ENCODE data around the gene KCNK5.

KCNK5 gene

DNA sequence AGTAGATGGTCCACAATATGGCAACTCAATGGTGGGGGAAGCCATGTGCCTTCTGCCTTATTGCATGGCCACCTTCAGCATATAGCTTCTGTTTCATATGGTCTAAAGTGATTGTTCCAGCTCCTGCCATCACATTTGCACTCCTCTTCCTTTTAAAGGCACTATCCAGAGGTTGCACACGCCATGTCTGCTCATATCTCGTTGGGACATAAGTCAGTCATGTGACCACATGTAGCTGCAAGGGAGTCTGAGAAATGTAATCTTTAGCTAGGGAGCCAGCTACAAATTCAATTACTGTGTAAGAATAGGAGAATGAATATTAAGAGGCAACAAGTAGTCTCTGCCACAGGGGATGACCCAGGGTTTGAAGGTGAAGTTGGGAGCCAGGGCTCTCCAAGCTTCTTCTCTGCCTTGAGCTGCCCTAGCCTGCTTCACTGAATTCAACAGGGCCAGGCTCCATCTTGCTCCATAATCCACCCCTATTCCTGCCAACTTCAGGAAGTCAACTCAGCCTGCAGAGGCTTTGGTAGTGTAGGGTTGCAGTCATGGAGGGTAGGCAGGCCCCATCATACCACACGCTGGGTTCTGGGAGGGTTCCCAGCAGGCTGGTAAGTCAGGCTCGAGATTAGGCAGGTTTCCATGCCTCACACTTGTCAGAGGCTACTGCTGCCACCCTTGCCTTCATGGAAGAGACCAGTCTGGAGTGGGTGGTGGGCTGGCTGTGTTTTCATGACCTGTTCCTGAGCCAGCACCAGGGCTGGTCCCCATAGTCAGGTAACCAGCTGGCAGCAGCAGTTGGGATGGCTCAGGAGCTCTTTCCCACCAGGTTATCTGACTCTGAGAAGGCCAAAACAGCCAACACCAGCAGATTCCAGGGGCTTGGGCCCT lies 57.5 kb downstream of the KCNK5 start:
- DNase-seq (ENCODE audit: low spot score), result no peak

DNA sequence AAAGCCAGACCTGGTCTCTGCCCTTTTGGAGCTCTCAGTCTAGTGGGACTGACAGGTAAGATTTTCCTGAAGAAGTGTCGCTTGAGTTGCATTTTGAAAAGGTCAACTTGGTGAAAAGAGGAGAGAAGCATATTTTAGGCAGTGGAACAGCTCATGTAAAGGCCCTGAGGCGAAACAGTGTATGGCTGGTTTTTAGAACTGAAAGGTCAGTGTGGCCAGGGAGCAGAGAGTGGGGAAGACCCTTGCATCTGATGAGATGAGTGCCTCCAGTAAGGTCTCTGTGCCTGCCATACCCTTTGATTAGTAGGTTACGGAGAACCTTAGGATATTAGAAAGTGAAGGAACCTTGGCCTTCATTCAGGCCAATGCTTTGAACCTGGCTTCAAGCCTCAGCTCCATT lies 58.4 kb downstream of the KCNK5 start:
- DNase-seq (ENCODE audit: low spot score), result no peak

DNA sequence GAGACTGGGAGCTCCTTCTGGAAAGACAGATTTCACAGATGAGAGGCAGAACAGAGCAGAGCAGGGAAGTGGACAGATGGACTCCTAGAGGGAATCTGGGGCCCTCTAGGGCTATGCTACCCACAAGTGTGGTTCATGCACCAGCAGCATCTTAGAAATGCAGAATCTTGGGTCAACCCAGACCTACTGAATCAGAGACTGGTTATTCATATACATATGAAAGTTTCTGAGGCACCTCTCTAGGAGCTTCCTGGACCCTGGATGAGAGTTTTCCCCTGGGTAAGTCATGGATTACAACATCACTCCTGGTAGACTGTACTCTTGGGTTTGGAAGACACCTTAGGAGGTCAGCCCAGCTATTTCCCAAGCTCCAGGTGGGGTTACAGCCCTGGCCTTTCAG lies 58.9 kb downstream of the KCNK5 start:
- no peak for DNase-seq (ENCODE audit: low spot score)

DNA sequence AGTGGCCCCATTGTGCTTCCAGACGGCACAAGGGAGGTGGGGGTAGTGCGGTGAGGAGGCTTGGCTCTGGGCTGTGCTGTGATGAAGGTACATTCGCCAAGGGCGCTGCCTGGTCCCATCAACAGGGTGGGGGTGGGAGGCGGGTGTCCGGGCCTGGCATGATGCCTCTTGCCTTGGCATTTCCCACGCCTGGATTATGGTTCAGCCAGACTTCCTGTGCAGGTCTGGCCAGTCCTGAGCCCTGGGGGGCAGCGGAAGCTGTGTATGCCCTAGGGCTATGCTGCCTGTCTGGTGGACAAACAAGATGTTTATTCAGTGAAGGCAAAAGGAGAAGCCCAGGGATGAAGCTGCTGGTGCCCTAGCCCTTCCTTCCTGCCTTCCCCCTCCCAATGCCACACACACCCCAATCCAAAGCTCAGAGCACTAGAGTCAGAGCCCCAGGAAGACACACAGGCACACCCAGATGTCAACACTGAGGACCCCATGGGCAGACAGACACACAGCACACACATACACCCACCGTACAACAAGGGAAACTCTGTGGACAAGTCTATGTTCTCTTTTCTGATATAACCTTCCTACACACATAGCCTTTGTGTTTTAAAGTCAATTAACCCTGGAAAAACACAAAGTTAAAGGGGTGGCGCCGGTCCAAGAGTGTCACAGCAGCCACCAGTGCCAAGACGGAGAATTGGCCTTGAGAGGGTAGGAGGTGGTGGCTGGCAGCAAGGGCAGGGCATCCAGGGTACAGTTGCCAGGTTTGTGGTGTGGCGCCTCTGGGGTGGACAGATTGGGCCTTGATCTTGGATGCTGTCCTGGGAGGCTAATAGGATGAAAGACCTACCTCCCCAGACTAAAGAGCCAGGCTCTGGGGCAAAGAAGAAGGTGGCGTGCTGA lies 59.6 kb downstream of the KCNK5 start:
- DNase-seq (ENCODE audit: low spot score), result no peak

DNA sequence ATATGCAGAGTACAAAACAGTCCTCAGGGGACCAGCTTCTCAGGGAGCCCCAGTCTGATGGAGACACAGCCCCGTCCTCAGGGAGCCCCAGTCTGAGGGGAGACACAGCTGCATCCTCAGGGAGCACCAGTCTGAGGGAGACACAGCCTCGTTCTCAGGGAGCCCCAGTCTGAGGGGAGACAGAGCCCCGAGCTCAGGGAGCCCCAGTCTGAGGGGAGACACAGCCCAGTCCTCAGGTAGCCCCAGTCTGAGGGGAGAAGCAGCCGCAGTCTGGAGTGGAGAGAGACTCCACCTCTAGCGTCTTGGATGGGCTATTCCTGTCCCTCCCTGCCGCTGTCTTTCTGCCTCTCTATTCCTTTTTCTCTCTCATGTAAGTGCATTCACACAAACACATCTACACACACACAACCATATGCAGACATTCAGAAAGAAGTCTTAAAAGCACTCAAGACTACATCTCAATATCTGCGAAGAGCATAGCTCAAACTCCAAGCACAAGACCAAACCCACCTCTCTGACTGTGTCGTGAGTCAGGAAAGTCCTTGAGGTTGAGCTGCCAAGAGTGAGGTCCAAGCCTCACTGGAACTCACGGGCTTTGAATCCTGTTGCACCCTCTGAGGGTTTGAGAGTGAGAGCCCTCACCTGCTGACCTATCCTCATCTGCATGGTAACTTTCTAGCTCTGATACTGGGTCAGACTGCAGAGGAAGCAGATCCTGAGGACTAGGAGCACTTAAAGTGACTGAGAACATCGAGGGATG lies 61.2 kb downstream of the KCNK5 start:
- DNase-seq (ENCODE audit: low spot score), result no peak

DNA sequence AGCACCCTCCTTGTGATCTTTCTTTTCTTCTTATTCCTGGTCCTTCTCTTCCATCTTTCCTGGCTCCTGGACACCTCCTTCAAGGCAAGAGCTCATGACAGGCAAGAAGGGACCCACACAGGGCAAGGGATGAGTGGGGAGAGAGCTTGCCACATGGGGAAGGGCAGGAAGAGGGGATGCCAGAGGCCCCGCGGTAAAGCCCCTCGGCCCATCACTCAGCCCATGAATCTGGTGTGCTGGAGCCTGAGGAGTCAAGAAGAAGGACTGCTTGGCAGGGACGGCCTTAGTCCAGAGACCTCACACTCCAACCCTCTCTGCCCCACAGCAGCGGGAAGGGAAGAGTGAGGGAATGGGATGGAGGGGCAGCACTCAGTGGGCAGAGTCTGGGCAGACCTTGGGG lies 62.0 kb downstream of the KCNK5 start:
- DNase-seq (ENCODE audit: low spot score), result no peak

DNA sequence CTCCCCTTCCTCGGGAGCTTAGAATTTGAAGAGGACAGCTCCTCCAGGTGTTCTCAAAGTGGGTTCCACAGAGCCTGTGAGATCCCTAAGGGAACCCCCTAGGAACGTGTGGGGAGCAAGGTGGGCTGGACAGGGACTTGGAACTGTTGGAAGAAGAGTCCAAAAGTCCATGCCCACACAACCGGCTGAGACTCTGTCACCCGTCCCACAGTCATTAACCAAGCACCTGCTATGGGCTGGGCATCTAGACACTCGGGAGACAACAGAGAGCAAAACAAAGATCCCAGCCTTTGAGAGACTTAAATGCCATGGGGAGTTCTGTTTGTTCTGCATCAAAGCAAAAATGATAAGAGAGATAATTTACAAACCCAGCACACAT lies 62.4 kb downstream of the KCNK5 start:
- no peak for DNase-seq (ENCODE audit: low spot score)

DNA sequence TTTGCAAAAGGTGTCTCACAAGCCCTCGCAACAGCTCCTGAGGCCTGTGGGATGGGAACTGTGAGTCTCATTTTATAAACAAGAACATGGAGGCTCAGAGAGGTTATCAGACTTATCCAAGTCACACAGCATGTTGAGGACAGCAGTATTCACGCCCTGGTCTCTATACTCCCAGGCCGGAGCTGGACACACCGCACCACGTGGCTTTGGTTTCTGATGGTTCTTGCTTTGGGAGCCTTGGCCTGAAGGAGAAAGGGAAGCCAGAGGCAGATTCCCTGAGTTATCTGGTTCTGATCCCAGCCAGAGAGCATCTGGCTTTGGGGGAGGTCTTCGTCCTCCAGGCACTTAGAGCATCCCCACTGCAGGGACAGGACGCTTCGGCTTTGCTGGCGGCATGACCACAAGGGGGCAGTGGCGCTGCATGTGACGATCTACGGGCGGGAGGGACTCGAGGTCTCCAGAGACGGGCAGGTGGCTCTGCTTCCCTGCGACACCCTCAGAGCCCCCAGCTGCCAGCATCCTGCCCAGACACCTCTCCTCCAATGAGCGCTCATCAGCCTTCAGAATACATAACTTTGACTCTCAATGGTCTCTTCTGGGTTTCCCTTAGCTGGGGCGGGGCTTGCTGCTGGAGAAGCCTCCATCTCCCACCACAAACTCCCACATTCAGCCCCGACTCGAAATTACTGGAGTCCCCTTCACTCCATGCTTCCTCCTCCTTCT lies 62.9 kb downstream of the KCNK5 start:
- peak; percentile 76 for DNase-seq (ENCODE audit: low spot score)

DNA sequence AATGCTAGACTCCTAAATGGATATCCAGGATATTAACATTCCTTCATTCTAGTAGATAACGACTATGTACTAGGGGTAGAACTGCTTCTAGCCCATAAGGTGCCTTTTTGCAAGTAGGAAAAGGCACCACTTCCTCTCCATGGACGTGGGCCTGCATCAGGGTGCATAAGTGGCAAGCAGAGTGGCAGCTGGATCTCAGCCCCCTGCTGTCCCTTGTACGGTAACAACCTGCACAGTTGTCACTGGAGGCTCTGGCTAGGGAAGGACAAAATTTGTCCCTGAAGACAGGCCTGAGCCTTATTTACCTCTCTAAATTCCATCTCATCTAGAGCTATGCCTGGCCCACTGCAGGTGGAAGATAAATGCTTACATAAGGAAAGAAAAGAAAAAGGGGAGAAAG lies 71.8 kb downstream of the KCNK5 start:
- no peak for DNase-seq (ENCODE audit: low spot score)

DNA sequence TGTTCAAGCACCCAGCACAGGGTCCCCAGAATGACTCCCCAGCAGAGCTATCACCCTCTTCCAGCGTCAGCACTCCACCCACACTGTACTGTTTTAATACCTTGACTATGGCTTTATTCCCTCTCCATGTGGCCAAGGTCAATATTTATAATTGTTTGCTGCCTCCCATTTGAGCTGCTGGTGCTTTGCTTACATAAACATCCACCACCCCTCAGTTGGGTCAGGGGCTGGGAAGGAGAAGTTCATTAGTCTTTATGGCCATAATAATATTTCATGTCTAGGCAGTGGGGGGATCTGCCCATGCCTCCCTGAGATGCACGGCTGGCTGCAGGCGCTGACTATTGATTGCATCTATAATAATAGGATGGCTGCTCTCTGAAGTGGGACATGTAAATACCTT lies 72.5 kb downstream of the KCNK5 start:
- DNase-seq (ENCODE audit: low spot score), result no peak

DNA sequence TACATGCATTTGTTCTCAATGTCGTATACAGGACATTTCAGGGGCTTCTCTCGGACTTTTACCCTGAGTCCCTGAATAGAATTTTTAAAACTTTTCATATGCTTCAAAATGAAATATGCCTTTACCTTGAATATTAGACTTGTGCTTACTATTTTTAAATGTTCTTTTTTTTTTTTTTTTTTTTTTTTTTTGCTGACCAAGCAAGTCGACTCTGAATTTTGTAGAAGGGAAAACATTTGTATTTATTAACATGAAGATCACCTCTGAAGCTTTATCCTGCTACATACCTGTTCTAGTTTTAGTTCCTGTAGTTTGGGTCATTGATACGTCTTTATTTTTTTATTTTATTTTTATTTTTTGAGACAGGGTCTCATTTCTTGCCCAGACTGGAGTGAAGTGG lies 74.6 kb downstream of the KCNK5 start:
- no peak for DNase-seq (ENCODE audit: low spot score)

DNA sequence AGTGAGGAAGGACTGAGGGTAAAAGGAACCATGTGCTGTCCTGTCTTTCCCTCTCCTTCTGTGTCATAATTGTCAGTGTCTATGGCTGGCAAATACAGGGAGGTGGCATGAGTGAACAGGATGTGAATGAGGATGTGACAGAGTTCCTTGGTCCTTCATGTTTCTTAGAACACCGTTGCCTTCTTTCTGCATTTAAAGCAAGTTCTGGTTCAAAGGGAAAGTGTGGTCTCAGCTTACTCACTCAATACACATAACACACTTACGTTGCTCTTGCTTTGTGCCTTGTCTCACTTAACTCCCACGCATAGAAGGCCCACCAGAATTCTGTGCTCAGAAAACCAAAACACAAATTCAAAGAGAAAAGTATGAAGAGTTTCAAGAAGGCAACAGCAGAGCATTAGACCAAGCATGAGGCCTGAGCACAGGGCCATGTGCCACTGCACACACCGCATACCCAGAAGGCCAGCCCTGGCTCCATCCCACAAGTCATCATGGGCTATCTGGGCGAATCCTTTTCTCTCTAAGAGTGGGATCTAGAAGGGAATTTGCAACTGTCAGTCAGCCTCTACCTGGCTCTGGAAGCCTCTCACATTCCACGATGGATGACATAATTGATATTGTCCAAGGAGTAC lies 75.4 kb downstream of the KCNK5 start:
- DNase-seq (ENCODE audit: low spot score), result no peak

DNA sequence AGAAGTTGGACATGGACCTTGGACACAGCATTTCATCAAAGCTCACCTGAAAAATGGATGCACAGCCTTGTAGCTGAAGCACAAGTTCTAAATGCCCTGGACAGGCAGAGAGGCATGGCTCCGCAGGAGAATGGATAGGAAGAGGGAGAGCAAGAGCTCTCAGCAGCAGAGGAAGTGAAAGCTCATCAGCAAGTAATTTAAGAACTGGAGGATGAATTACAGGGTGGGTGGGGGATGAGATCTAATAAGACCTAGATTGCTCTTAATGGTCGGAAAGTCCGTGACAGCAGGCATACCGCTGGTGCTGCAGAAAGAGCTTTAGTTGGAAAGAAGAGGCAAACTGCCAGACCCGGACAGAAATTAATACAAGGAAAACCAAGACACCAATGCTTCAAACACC lies 77.0 kb downstream of the KCNK5 start:
- no peak for DNase-seq (ENCODE audit: low spot score)

DNA sequence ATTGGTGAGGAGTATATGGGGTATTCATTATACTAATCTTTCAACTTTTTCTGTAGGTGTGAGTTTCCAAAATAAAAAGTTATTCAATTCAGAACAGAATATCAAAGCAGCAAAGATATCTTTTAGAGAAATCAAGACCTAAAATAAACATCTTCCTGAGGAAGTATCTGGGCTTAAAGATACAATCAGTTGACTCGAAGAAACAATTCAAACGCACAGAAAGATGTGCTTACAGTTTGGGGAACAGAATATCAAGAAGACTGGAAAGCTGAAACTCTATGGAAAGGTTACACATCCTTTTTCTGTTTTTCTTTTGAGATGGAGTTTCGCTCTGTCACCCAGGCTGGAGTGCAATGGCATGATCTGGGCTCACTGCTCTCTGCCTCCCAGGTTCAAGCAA lies 78.1 kb downstream of the KCNK5 start:
- no peak for DNase-seq (ENCODE audit: low spot score)

DNA sequence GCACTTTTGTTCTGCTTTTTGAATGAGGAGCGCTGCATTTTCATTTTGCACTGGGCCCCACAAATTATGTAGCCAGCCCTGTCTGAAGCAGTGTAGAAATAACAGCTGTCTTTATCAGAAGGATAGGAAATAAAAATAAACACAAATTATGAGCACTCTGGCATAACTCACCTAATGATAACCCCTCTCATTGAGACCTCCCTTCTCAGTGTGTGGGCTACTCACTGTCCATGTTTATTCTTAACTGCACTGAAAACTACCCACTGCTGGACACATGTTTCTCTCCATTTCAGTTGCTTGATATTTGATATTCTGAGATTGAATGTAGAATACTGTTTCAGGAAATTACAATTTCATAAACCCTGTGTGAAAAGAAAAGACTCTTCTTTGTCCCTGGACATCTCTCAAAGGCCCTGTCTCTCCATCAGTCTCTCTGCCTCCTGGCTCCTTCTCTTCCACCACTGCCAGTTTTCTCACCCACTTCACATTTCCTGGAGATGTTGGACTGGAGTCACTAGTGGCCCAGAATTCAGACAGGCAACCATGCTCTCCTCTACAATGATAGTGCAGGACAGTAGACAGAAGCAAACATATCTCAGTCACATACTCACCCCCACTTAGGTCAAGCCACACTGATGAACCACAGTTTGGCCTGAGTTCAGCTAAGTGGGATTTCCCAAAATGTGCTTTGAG lies 84.6 kb downstream of the KCNK5 start:
- no peak for DNase-seq (ENCODE audit: low spot score)

DNA sequence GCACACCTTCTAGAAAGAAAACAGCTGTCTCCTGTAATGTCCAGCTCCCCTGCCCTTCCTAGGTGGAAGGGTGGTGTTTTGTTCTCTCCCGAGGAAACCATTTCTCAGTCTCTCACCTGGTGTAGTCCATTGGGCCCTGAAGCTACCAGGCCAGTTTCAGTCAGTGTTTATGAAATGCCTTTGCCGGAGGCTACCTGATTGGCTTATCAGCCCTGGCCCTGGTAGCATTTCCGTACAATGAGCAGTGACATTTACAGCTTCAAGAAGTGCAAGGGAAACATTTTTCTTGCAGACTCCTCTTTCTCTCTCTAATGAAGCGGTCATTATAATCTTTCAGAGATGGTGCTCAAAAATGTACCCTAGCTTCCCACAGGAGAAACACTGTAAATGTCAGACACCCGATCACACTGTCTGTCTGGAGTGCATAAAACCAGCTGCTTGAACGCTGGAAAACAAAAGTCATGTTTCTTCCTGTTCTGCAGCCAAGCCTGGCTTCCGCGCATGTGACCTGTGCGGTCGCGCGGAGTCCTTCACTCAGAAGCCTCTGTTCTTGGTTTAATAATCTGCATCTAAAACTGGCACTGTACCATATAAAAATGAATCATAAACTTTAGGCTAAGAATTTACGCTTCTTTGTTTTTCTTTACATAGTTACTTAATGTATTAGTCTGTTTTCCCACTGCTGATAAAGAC lies 85.9 kb downstream of the KCNK5 start:
- DNase-seq (ENCODE audit: low spot score), result no peak

DNA sequence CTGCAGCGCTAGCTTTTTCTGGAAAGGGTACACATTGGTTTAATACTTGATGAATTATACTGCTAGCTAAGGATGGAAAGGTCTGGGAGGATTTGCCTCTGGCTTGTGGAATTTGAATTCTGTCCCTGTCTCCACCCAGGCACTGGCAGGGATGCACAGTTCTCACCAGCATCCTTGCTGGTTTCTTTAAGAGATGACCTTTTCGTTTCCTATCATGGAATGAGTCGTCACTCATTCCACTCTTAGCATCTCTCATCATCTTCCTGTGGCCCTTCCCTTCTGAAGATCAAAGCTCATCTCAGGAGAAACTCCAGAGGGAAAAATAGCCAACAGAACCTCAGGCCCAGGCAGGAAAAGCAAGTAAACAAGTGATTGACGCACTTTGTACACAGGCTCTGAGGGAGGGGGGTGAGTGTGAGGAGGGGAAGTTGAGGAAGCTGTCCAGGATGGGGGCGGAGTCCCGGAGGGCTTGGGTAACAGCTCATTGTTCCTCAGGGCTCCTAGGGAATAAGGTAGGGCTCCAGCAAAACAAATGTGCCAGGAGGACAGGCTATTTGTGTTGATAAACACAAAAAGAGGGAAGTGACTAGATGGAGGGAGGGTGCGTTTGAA lies 88.6 kb downstream of the KCNK5 start:
- DNase-seq (ENCODE audit: low spot score), result no peak
